Adrenal gland (tissue), 5 donors: ENCODE data around the gene FLYWCH1.

Source experiments
- CTCF ChIP-seq, 6 experiments: fragments of 450-650 bp in 4 of 6; fragments of 200-600 bp in 2 of 6; sonication (generic) in 1 of 6; IDR thresholded peaks; 1 replicate in 5 of 6; 2 replicates in 1 of 6; pipeline versions ENCODE4 v1.5.1 to v1.8.0; 2016 to 2021; ENCODE audit warnings: antibody characterized with exemption in 6 of 6, mild to moderate bottlenecking in 2 of 6, moderate library complexity in 1 of 6
- POLR2A ChIP-seq, 2 donors: fragments of 450-650 bp; IDR thresholded peaks; one replicate each; pipeline ENCODE4 v1.6.1; 2017; ENCODE audit warnings: antibody characterized with exemption in 2 of 2, mild to moderate bottlenecking in 2 of 2, moderate library complexity in 1 of 2
- donor health status: DM: no; HTN: no; CAD: no.

GRCh38 chr16:2959206-2959605 lies 47.5 kb downstream of the FLYWCH1 start:
- TF ChIP-seq CTCF (IDR thresholded peaks at IDR 0.05) (no peak), POLR2A (IDR thresholded peaks at IDR 0.05) (no peak)
